ENCODE measurements around the gene AVP. TPM values are rescaled to one million over a fixed set of nuclear protein-coding genes. Genes with fewer than 3 reads are reported as not detected.

AVP gene
- total and polyA plus RNA-seq, 2 of the 13 experiments (the other 11 are each of a cell fraction or from before 2014, with no cell fraction given): 0.12 TPM; not detected in 1

DNA sequence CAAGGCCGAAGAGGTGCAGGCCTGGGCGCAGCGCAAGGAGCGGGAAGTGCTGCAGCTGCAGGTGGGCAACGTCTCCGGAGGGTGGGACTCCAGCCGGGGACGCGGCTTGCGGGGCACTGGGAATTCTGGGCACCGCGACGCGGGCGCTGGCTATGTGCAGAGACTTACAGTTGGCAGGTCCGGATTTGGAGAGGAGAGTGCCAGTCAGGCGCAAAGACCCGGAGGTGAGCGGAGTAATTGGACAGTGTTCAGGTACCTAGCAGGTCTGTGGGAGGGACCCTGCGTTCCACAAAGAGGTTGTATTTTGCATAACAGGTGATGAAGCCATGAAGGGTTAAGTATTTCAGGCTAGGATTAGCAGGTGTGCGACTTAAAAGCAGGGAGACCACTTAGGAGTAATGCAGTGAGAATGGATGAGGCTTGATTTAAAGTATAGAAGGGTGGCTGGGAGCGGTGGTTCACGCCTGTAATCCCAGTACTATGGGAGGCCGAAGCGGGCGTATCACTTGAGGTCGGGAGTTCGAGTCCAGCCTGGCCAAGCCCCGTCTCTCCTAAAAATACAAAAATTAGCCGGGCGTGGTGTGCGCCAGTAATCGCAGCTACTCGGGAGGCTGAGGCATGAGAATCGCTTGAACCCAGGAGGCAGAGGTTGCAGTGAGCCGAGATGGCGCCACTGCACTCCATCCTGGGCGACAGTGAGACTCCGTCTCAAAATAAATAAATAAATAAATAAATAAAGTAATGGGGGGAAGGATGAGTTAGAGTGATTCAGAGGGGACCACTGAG is 37.7 kb downstream of the AVP start (continued):
- no peak for TF ChIP-seq CEBPB (IDR thresholded peaks at IDR 0.05; ENCODE audit: borderline replicate concordance, low read depth, low read length)
- no peak for TF ChIP-seq GATAD2A (CRISPR knock-in tag; IDR thresholded peaks at IDR 0.05)
- TF ChIP-seq ZNF841 (CRISPR knock-in tag; IDR thresholded peaks at IDR 0.05; ENCODE audit: borderline replicate concordance): no peak
- no peak for TF ChIP-seq EEA1 (CRISPR knock-in tag; IDR thresholded peaks at IDR 0.05; ENCODE audit: borderline replicate concordance)

DNA sequence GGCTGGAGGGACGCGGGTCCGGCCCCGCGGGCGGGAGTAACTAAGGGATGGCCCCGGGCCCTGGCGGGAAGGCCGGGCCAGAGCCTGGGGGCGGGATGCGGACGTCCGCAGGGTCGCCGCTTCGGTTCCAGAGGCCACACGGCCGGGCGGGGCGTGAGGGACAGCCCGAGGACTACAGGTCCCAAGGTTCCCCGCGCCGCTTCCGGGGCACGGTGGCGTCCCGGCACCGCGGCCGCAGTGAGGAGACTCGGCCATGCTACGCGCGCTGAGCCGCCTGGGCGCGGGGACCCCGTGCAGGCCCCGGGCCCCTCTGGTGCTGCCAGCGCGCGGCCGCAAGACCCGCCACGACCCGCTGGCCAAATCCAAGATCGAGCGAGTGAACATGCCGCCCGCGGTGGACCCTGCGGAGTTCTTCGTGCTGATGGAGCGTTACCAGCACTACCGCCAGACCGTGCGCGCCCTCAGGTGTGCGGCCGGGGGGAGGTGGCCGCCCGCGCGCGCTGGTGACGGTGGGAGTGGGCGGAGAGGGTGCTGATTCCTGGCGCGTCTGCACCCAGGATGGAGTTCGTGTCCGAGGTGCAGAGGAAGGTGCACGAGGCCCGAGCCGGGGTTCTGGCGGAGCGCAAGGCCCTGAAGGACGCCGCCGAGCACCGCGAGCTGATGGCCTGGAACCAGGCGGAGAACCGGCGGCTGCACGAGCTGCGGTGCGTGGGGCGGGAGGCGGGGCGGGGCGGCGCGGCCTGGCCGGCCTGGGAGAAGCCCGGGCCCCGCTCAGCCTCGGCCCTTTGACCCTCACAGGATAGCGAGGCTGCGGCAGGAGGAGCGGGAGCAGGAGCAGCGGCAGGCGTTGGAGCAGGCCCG is 38.5 kb downstream of the AVP start, which contains the start of gene MRPS26:
Gene MRPS26, plus strand, starts transcription at position 237 of the 861 bp plus-strand sequence. Its CDS starts 17 bp downstream, at position 254.
- peaks cover 18 to 29% of the 10 kb centered on the region in 2 experiments for H3K36me3 ChIP-seq (replicated peaks in 1 of 2; ENCODE audit: control insufficient read depth in 1 of 2, insufficient read depth in 2 of 2, low read length in 2 of 2)
- no peaks in the 10 kb centered on the region for H4K20me1 ChIP-seq (ENCODE audit: insufficient read depth, low read length)
- POLR2A ChIA-PET: interaction anchor here (0.6 to 2.4 kb wide), 21 partner anchors 8 to 393 kb away, joined by 3 to 10 read pairs (median 3); partner anchors contain the start of genes FASTKD5, IDH3B, NOP56 and PCED1A
- no peaks in the 10 kb centered on the region; a peak in 1 of 5 replicates for H3K27me3 ChIP-seq (ENCODE audit: control insufficient read depth in 1 of 2, insufficient read depth in 2 of 2, low read length in 2 of 2)
- FAIRE-seq (no peak), DNase-seq (ENCODE audit: low spot score) (peak; percentile 91), ATAC-seq (peak; percentile 95)
- peak within 1 kb of the TSS; percentile 89 to 97 (median 95) for H3K4me3 ChIP-seq (replicated peaks in 1 of 3; ENCODE audit: insufficient read depth in 1 of 3, low read depth in 2 of 3, low read length in 3 of 3)
- CTCF ChIA-PET (ENCODE audit: low intra/inter-chr PET ratio, low total read pairs): no interaction called here
- H3K4me2 ChIP-seq (ENCODE audit: low read depth, low read length): peak within 1 kb of the TSS; percentile 99
- H3K9me3 ChIP-seq (ENCODE audit: low read length): no peaks in the 10 kb centered on the region
- H2AFZ ChIP-seq (ENCODE audit: low read length): peak within 1 kb of the TSS; percentile 65
- intact Hi-C loops (cut with micrococcal nuclease; ENCODE audit: unreplicated experiment): loop anchor here (10.0 kb wide), 1 partner anchor 131 kb away; no protein-coding TSS in a partner anchor
- H3K79me2 ChIP-seq (ENCODE audit: insufficient read depth, low read length): peaks cover 18% of the 10 kb centered on the region
- no TSS peak for BruUV-seq (replicated peaks)
- peak within 1 kb of the TSS; percentile 85 for H3K27ac ChIP-seq (ENCODE audit: extremely low read length, insufficient read depth, low read length)
- peaks cover 42% of the 10 kb centered on the region for H3K4me1 ChIP-seq (ENCODE audit: insufficient read depth, low read length)
- peak within 1 kb of the TSS; percentile 89 for H3K9ac ChIP-seq (ENCODE audit: insufficient read depth, low read depth, low read length)
- in situ Hi-C loops (cut with HindIII; ENCODE audit: extremely low pct_ligation_motif_present, low pct_unique_long_range_greater_than_20kb): no loop called here
- under 1% methylated on average over 65 of the region's 104 CpGs for WGBS (ENCODE audit: low lambda C conversion rate)
- TF ChIP-seq, protein P1, sequence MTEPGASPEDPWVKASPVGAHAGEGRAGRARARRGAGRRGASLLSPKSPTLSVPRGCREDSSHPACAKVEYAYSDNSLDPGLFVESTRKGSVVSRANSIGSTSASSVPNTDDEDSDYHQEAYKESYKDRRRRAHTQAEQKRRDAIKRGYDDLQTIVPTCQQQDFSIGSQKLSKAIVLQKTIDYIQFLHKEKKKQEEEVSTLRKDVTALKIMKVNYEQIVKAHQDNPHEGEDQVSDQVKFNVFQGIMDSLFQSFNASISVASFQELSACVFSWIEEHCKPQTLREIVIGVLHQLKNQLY (CRISPR knock-in tag; IDR thresholded peaks at IDR 0.05): no peak
- peak; percentile 80; the same call in 1 of the 2 replicates for TF ChIP-seq ZNF672 (CRISPR knock-in tag; IDR thresholded peaks at IDR 0.05)
- TF ChIP-seq SAP130 (CRISPR knock-in tag; IDR thresholded peaks at IDR 0.05; ENCODE audit: low read depth): peak; percentile 99
- TF ChIP-seq ZNF431 (CRISPR knock-in tag; IDR thresholded peaks at IDR 0.05; ENCODE audit: borderline replicate concordance, low read depth): peak; percentile 91; the same call in 1 of the 2 replicates
- TF ChIP-seq ASH2L (IDR thresholded peaks at IDR 0.05; ENCODE audit: insufficient read length, low read depth, low read length): peak; percentile 94
- TF ChIP-seq, protein P2, sequence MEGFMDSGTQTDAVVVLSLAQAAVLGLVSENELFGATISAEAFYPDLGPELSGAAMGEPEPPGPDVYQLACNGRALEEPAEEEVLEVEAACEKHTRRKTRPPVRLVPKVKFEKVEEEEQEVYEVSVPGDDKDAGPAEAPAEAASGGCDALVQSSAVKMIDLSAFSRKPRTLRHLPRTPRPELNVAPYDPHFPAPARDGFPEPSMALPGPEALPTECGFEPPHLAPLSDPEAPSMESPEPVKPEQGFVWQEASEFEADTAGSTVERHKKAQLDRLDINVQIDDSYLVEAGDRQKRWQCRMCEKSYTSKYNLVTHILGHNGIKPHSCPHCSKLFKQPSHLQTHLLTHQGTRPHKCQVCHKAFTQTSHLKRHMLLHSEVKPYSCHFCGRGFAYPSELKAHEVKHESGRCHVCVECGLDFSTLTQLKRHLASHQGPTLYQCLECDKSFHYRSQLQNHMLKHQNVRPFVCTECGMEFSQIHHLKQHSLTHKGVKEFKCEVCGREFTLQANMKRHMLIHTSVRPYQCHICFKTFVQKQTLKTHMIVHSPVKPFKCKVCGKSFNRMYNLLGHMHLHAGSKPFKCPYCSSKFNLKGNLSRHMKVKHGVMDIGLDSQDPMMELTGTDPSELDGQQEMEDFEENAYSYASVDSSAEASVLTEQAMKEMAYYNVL (CRISPR knock-in tag; IDR thresholded peaks at IDR 0.05; ENCODE audit: borderline replicate concordance): peak; percentile 63
- TF ChIP-seq PRMT3 (CRISPR knock-in tag; IDR thresholded peaks at IDR 0.05; ENCODE audit: borderline replicate concordance, low read depth): 0 out of 2 replicates have a peak, but pooled peaks have one; percentile 77
- no peak for TF ChIP-seq ATM (IDR thresholded peaks at IDR 0.05; ENCODE audit: borderline replicate concordance)
- no peak for TF ChIP-seq TEAD2 (CRISPR knock-in tag; IDR thresholded peaks at IDR 0.05)
- TF ChIP-seq PHB2 (IDR thresholded peaks at IDR 0.05; ENCODE audit: partially characterized antibody): no peak
- TF ChIP-seq AGO1 (IDR thresholded peaks at IDR 0.05; ENCODE audit: low read depth, low read length, poor library complexity, severe bottlenecking): peak; percentile 80
- no peak for TF ChIP-seq SOX6 (IDR thresholded peaks at IDR 0.05)
- TF ChIP-seq SOX6 (CRISPR knock-in tag; IDR thresholded peaks at IDR 0.05): peak; percentile 52
- peak; percentile 15; the same call in 1 of the 2 replicates for TF ChIP-seq ZNF251 (CRISPR knock-in tag; IDR thresholded peaks at IDR 0.05)

All from HepG2 (cell line).